ENCODE measurements around the gene GADD45GIP1.

GADD45GIP1 gene

GRCh38 chr19:12969292-12969988, 12.4 kb upstream of the GADD45GIP1 start, which contains the start of gene DAND5:
Gene DAND5, plus strand, starts transcription at chr19:12969576. Its CDS starts 85 bp downstream, at chr19:12969661.
- H3K27ac ChIP-seq = no peak within 1 kb of the TSS
- no peak for TF ChIP-seq CTCF (conservative IDR thresholded peaks at IDR 0.05)
- no peak for TF ChIP-seq ZFX (IDR thresholded peaks at IDR 0.05)

GRCh38 chr19:12967907-12968306, 10.9 kb upstream of the GADD45GIP1 start:
- TF ChIP-seq CTCF (conservative IDR thresholded peaks at IDR 0.05) (no peak), ZFX (IDR thresholded peaks at IDR 0.05) (no peak)
- H3K27ac ChIP-seq = no peak overlapping the region

GRCh38 chr19:12965812-12966135, 8.8 kb upstream of the GADD45GIP1 start:
- H3K27ac ChIP-seq = peak overlapping the region; percentile 60
- no peak for TF ChIP-seq ZFX (IDR thresholded peaks at IDR 0.05)
- no peak for TF ChIP-seq CTCF (conservative IDR thresholded peaks at IDR 0.05)

GRCh38 chr19:12965017-12965811, 8.2 kb upstream of the GADD45GIP1 start:
- peak overlapping the region; percentile 60 for H3K27ac ChIP-seq
- TF ChIP-seq CTCF (conservative IDR thresholded peaks at IDR 0.05) = peak; percentile 99
- no peak for TF ChIP-seq ZFX (IDR thresholded peaks at IDR 0.05)

GRCh38 chr19:12959481-12959880, 2.5 kb upstream of the GADD45GIP1 start:
- no peak for TF ChIP-seq CTCF (conservative IDR thresholded peaks at IDR 0.05)
- H3K27ac ChIP-seq = no peak overlapping the region

- peak overlapping the region; percentile 96 for H3K27ac ChIP-seq
Observed at GRCh38 chr19:12957389-12957952, 448 bp upstream of the GADD45GIP1 start.

- peak overlapping the region; percentile 96 for H3K27ac ChIP-seq
- no peak for TF ChIP-seq CTCF (conservative IDR thresholded peaks at IDR 0.05)
- TF ChIP-seq ZFX (IDR thresholded peaks at IDR 0.05) = no peak
Observed at GRCh38 chr19:12955996-12956395, 1.0 kb downstream of the GADD45GIP1 start.

- peak overlapping the region; percentile 96 for H3K27ac ChIP-seq
Observed at GRCh38 chr19:12955575-12955974, 1.4 kb downstream of the GADD45GIP1 start.
